ENCODE results near the gene ANGPT4. TPM values are rescaled to one million over a fixed set of nuclear protein-coding genes. Genes with fewer than 3 reads are reported as not detected.

ANGPT4 gene
- total and polyA plus RNA-seq, 11 donors: 0.08 to 0.32 (median 0.15) TPM; not detected in 5

DNA sequence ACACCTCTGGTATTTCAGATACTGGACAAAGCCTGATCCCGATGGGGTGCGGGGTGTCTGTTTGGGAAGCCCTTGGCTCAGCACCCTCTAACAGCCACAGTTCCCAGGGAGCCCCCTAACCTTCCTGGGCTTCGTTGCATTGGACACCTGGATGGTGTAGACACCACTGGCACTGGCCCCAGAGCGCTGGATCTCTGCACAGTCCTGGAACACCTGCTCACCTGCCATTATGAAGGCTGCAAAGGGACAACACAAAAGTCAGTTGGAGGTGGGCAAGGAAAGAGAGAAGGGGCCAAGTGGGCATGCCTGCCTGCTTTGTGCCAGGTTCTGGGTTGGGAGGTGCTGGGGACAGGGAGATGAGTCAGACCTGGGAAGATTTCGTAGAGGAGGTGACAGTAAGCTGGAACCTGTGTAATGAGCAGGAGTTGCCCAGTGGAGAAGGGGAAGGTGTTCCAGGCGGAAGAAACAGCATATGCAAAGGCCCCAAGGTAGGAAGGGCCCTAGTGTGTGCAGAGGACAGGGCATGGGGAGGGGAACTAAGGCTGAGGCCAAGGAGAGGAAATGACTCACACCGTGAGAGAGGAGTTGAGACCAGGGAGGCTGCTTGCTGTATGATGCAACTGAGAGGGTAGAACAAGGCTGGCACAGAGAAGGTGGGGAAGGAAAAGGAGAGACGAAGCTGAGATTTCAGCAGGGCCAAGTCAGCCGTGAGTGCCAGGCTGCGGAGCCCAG, 34.9 kb downstream of the ANGPT4 start:
- ATAC-seq (peak in 1 of 4 donors; percentile 51), DNase-seq (no peak)
- 69 to 80% (median 72%) methylated on average over 9 to 10 of the region's 10 CpGs for WGBS, 4 donors
- H3K27ac ChIP-seq: no peak overlapping the region
- H3K4me1 ChIP-seq: peaks cover 0 to 18% (median 2%) of the 10 kb centered on the region in 12 donors
- H3K4me3 ChIP-seq: no peak overlapping the region
- no peaks in the 10 kb centered on the region for H3K9me3 ChIP-seq
- peaks cover 0 to 14% (median 0%) of the 10 kb centered on the region in 9 donors for H3K27me3 ChIP-seq
- no peaks in the 10 kb centered on the region for H3K36me3 ChIP-seq
- intact Hi-C loops (cut with DNase I): no loop called here
- TF ChIP-seq, protein P1, sequence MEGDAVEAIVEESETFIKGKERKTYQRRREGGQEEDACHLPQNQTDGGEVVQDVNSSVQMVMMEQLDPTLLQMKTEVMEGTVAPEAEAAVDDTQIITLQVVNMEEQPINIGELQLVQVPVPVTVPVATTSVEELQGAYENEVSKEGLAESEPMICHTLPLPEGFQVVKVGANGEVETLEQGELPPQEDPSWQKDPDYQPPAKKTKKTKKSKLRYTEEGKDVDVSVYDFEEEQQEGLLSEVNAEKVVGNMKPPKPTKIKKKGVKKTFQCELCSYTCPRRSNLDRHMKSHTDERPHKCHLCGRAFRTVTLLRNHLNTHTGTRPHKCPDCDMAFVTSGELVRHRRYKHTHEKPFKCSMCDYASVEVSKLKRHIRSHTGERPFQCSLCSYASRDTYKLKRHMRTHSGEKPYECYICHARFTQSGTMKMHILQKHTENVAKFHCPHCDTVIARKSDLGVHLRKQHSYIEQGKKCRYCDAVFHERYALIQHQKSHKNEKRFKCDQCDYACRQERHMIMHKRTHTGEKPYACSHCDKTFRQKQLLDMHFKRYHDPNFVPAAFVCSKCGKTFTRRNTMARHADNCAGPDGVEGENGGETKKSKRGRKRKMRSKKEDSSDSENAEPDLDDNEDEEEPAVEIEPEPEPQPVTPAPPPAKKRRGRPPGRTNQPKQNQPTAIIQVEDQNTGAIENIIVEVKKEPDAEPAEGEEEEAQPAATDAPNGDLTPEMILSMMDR (IDR thresholded peaks at IDR 0.05): no peak
- no peak for TF ChIP-seq POLR2A (IDR thresholded peaks at IDR 0.05)

DNA sequence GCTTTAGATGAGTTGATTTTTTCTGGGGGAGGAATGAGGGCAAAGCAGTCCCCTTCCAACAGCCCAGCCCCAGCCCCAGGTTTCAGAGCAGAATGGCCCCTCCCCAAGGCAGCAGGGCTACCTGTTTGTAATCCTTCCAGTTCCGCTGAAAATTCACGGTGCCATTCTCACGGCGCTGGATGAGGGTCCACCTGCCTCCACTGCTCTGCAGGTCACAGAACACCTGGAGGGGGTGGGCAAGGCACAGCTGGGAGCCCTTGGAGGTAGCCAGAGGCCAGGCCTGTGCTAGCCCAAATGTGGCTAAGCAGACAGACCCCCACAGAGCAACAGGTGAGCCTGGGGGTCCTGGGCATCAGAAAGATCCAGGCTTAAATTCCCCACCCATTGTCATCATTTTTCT, 36.5 kb downstream of the ANGPT4 start:
- ATAC-seq (no peak), DNase-seq (no peak)
- H3K36me3 ChIP-seq: no peaks in the 10 kb centered on the region
- intact Hi-C loops (cut with DNase I): no loop called here
- WGBS, 4 donors: 54 to 75% (median 63%) methylated on average over 4 of the region's 4 CpGs
- no peak overlapping the region for H3K4me3 ChIP-seq
- H3K27ac ChIP-seq: no peak overlapping the region
- TF ChIP-seq, protein P1 (IDR thresholded peaks at IDR 0.05): no peak
- no peak for TF ChIP-seq POLR2A (IDR thresholded peaks at IDR 0.05)
- H3K4me1 ChIP-seq: peaks cover 0 to 12% (median 0%) of the 10 kb centered on the region in 12 donors
- H3K27me3 ChIP-seq: peaks cover 0 to 12% (median 0%) of the 10 kb centered on the region in 9 donors
- H3K9me3 ChIP-seq: no peaks in the 10 kb centered on the region

DNA sequence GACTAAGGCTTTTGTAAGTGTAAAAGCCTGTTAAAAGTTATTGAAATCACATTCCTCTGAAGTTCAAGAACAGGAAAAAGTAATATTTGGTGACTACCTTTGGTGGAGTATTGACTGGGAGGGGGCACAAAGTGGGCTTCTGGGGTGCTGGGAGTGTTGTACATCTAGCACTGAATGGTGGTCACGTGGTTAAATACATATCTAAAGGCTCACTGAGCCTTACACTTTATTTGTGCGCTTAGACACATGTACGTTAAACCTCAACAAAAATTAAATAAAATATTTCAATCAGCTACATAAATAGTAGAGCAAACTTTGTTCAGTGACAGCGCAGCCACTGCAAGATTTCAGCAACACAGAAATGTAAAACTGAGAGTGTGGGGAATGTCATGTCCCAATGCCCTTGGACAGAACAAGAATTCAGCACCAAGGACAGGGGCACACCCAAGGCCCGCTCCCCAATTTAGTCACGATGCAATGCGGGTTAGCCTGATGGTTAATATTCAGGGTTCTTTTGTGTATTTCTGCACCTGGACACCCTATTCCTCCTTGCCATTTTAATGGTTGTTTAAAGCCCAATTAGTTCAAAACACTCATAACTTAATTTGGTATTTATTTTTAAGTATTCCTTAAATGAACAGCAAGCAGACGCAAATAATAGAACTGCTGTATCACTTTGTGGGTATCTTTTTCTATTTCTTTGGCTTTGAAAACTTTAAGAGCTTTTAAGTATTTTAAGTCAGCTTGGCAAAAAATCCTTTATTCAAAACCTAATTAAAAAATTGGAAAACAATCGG, 37.4 kb downstream of the ANGPT4 start:
- DNase-seq (no peak), ATAC-seq (no peak)
- Histone ChIP-seq H3K4me3 (no peak overlapping the region), H3K27ac (no peak overlapping the region), H3K36me3 (no peaks in the 10 kb centered on the region), H3K4me1 (peaks cover 0 to 12% (median 0%) of the 10 kb centered on the region in 12 donors), H3K27me3 (peaks cover 0 to 9% (median 0%) of the 10 kb centered on the region in 9 donors), H3K9me3 (no peaks in the 10 kb centered on the region)
- TF ChIP-seq, protein P1 (IDR thresholded peaks at IDR 0.05): no peak
- no peak for TF ChIP-seq POLR2A (IDR thresholded peaks at IDR 0.05)
- intact Hi-C loops (cut with DNase I): no loop called here
- WGBS, 4 donors: 49 to 53% (median 52%) methylated on average over 9 of the region's 9 CpGs

- H3K4me1 ChIP-seq: peaks cover 0 to 12% (median 0%) of the 10 kb centered on the region in 12 donors
- DNase-seq (no peak), ATAC-seq (no peak)
- no peaks in the 10 kb centered on the region for H3K36me3 ChIP-seq
- H3K9me3 ChIP-seq: no peaks in the 10 kb centered on the region
- 78 to 90% (median 83%) methylated on average over 6 to 7 of the region's 7 CpGs for WGBS, 4 donors
- H3K4me3 ChIP-seq: no peak overlapping the region
- no peak overlapping the region for H3K27ac ChIP-seq
- intact Hi-C loops (cut with DNase I): no loop called here
- H3K27me3 ChIP-seq: peaks cover 0 to 4% (median 0%) of the 10 kb centered on the region in 9 donors
- TF ChIP-seq POLR2A (IDR thresholded peaks at IDR 0.05): no peak
- TF ChIP-seq, protein P1 (IDR thresholded peaks at IDR 0.05): no peak
These were observed 38.3 kb downstream of the ANGPT4 start for GRCh38 chr20:877814-878213.
